C1 segment of cervical spinal cord (tissue), 14 donors: ENCODE measurements around the gene NME7.
"Not testable (repeated sequence)": the region's sequence is repeated elsewhere in the genome, so short reads cannot be mapped to it uniquely, and the experiment has no call there.

Source experiments
- DNase-seq, 14 donors: peaks; one replicate each; lab custom pipeline; 2025; lab: John Stamatoyannopoulos, UW

NME7 gene

GRCh38 chr1:169305948-169306347, 61.6 kb downstream of the NME7 start:
- DNase-seq = no peak

GRCh38 chr1:169305356-169305755, 62.2 kb downstream of the NME7 start:
- no peak for DNase-seq

GRCh38 chr1:169300854-169301253, 66.7 kb downstream of the NME7 start:
- DNase-seq = no peak

- no peak for DNase-seq
Observed at GRCh38 chr1:169298441-169298840, 69.2 kb downstream of the NME7 start.

GRCh38 chr1:169295846-169296245, 71.8 kb downstream of the NME7 start:
- no peak for DNase-seq

- no peak for DNase-seq
Observed at GRCh38 chr1:169295425-169295824, 72.2 kb downstream of the NME7 start.

- DNase-seq = no peak
Observed at GRCh38 chr1:169289016-169289415, 78.6 kb downstream of the NME7 start.

GRCh38 chr1:169288011-169288414, 79.6 kb downstream of the NME7 start:
- no peak for DNase-seq

DNA sequence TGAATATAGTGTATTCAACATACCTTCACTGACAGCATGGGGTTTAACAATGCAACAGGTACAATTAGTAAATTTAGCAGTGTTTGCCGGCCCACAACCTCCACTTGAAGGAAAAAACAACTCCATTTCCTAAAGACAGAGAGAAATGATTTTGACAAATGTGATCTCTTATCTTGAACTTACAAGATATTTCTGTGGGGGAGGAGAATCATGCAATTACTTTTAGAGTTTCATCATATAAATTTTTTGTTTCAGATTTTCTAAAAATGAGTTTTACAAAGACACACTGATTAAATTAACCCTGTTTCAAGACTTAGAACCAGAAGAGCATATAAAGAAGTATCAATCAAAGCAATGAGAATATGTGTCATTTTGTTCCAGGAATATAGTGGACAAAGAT, 80.3 kb downstream of the NME7 start:
- DNase-seq = no peak

GRCh38 chr1:169281562-169281961, 86.0 kb downstream of the NME7 start:
- not testable (repeated sequence) for DNase-seq

- no peak for DNase-seq
Observed at GRCh38 chr1:169271098-169271497, 96.5 kb downstream of the NME7 start.

GRCh38 chr1:169266133-169266532, 101.5 kb downstream of the NME7 start:
- no peak for DNase-seq

- DNase-seq = no peak
Observed at GRCh38 chr1:169263059-169263458, 104.5 kb downstream of the NME7 start.

DNA sequence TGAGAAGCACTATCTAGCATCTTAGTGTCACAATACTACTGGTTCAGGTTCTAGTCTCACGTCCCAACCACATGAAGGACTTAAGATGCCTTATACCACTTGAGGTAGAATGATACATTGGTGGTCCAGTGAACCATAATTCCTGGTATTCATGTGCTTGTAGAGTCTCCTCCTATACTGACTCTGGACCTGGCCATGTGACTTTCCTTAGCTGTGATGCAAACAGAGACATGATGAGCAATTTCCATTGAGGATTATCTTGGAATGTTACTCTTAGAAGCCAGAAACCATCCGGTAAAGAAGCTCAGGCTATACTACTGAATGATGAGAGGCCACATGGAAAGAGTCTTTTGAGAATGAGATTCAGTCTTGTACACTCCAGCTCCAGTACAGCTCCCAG, 105.7 kb downstream of the NME7 start:
- no peak for DNase-seq

DNA sequence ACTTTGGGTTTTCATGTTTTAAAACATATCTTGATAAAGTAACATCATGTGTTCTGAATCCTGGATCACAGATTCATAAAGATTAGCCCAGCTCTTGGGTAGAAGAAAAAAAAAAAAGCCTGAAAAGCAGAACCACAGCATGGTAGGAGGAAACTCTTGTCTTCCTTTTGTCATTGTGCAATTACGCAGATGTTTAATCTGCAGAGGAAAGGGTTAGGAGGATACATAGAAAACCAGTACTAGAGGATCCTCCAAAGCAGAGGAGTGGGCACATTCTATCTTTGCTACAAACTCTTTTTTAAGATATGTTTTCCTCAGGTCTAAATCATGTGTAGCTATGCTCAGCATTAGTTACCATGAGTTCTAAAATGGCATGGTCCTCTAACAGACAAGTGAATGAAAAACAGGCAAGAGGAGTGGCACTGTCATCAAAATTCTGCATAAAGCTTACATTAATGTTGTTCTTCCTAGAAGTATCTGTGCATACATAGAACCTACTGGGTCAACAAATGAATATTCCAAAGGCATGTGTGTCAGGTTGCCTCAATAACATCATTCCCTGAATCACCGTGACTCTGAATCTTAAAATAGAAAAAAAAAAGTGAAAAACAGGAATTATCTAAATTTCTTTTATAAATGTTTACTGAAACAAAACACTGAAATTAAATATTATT, 107.0 kb downstream of the NME7 start:
- DNase-seq = no peak

DNA sequence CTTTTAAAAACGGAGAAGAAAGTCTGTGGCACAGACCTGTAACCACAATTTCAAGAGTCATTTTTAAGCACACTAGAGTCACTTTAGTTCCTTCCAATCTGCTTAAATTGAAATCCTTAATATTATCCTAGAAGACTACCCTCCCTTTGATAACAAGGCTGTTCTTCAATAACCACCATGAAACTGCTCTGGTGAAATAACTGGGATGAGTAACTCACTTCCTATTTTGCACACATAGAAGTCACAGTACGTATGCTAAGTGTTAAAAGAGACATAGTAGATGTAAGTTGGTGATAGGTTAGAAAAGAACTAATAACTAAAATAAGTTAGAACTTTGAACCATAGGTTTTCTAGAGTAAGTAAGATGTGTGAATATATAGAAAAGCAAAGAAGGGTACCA, 107.8 kb downstream of the NME7 start:
- no peak for DNase-seq

GRCh38 chr1:169250795-169251194, 116.8 kb downstream of the NME7 start:
- no peak for DNase-seq

GRCh38 chr1:169250022-169250421, 117.6 kb downstream of the NME7 start:
- DNase-seq = no peak

- DNase-seq = no peak
Observed at GRCh38 chr1:169249611-169250010, 118.0 kb downstream of the NME7 start.

DNA sequence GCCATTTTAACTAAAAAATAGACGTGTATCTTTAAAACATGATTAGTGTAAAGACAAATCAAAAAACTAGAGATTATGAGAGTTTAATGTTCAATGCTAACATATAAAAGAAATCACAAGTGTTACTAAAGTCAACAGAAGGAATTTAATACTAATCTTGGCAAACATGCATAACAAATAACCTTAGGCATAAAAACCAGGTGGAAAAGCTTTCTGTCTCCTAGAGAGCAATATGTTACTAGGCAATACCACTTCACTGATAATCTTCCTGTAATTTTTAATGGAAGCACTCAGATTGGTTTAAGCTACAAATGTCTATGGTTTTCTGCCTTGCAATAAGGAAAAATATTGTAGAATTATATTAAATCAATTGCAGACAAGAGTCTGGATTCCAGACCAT, 121.9 kb downstream of the NME7 start:
- DNase-seq = no peak

DNA sequence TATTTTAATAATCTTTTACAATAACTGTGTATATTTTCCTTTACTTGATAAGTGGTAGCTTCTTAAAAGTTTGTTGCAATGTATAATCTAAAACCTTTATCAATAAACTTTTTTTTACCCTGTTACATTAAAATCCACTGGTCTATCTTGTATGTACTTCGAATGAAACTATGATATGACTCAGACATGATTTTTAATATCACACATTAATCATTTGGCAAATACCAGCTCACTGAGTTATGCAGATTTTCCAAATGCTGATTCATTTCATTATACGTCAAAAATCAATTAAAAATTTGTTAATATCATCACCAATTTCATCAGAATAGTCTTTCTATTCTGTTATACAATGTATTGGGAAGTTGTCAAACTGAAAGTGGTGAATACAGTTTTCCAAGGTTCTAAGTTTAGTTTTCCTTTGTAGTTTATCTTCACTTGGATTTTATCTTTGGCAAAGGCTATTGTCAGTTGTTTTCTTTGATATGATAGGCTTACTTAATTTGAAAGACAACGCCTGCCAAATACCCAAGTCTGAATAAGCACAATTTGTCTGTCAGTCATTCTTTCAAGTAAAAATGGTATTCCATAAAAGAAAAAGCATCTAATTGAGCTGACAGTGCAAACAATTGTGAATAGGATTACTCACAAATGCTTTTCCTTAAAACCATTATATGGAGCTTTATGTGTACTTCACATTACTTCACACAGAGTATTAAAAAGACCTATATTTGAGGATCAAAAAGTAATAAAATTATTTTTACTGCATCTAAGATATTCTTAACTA, 127.0 kb downstream of the NME7 start:
- DNase-seq = no peak

DNA sequence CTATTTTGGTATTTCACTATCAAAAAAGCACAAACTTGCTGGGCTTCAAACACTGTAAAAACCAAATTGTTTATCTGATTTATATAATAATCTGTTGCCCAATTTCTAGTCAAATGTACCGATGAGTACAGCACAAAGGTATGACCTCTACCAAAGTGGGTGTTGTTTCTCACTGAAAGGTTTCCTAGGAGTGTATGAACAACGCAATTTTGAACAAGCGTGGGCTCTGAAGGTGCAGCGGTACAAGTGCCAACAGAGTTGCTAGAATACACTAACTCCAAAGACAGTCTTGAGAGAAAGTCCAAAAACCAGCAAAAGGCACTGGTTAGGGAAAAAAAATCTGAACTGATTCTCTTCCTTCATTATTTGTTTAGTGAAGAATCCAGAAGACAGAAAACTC, 130.7 kb downstream of the NME7 start:
- no peak for DNase-seq

DNA sequence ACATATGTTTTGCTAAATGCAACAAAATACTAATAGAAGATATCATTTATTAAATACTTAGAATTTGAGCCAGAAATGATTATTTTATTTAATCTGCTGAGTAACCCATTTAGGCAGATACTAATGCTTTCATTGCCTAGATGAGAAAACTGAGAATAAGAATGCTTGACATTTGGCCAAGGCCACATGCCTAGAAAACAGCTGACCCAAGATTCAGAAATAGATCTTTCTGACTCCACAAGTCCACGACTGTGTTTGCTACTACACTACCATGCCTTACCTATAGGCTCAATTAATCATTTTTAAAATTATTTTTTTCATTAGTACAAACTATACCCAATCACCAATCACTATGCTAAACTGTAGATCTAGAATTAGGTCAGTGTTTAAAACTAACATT, 131.5 kb downstream of the NME7 start:
- peak in 1 of 14 donors; percentile 6 for DNase-seq
